Activated CD4-positive, alpha-beta T cell treated with anti-CD3 and anti-CD28 coated beads, Interleukin-2, amount 50 U/mL, for 16 hours (primary cell): ENCODE data around the gene FASN.

ENCODE experiments used
- DNase-seq: peaks from one replicate; pipeline ENCODE4 v3.0.0-alpha.2; 2020

FASN gene

DNA sequence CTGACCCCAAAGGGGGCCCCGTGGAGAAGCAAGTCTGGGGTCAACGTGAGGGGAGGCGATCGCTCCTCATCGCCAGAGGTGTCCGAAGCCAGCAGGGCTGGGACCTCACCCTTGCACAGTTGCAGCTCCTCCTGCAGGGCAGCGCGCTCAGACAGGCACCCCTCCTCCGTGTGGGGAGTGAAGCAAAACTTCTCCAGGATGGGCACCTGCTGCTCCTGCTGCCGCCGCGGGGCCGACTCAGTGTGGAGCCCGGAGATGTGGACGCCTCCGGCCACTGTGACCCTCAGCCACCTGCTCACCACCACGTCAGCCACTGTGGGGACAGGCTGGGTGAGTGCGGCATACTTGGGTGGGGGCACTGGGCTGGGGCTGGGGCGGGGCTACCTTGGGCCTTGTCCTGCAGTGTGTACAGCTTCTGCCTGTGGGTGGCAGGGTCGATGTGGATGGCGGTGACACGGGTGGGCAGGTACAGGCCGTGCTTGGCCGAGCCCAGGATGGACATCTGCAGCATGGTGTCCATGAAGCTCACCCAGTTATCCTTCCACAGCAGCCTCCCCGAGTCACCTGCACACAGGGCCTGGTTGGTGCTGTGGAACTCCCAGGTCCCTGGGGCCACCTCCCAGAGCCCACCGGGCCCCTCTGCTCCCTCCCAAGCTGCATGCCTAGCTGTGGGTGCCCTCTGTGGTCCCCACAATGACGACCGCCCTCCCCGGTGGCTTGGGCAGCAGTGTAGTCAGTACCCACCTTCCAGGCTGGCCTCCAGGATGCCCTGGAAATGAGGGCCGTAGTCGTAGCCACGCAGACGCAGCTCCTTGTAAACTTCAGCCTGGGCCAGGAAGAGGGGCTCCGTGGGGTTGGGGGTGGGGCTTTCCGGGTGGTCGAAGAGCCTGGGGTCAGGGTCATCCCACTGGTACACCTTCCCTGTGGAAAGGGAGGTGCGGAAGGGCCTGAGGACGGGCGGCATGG lies 10.8 kb downstream of the FASN start:
- no peak for DNase-seq

DNA sequence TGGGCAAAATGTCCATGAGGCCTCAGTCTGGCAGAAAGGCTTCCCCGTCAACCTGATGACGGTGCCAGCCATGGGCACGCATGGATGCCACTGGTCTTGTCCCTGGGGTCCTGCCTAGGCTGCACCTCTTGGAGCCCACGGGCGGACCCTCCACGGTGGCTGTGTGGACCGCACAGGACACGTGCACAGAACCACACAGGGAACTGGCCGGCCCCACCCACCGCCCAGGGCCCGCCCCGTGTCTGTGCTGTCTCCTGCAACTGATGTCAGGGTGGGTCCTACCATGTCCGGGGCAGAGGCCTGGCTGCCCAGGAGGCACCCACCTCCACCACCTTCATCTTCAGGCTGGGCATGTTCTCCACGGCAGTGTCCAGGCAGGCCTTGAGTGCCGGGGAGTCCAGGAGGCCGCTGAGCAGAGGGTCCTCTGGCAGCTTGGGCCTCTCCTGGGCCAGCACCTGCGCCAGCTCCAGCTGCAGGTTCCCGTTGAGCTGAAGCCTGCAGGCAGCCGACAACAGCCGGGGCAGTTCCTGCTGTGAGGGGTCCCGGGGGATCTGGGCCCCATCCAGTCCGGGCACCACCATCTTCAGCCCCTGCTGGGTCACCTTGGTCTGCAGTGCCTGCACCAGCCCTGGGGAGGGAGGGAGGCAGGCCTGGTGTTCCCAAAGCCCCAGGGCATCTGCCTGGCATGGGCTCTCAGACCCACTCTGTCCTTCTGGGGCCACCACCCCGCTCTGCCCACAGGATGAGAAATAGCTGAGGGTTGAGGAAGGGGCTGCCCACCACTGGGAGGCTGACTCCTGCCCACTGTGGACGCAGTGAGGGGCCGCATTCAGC lies 11.9 kb downstream of the FASN start:
- no peak for DNase-seq

DNA sequence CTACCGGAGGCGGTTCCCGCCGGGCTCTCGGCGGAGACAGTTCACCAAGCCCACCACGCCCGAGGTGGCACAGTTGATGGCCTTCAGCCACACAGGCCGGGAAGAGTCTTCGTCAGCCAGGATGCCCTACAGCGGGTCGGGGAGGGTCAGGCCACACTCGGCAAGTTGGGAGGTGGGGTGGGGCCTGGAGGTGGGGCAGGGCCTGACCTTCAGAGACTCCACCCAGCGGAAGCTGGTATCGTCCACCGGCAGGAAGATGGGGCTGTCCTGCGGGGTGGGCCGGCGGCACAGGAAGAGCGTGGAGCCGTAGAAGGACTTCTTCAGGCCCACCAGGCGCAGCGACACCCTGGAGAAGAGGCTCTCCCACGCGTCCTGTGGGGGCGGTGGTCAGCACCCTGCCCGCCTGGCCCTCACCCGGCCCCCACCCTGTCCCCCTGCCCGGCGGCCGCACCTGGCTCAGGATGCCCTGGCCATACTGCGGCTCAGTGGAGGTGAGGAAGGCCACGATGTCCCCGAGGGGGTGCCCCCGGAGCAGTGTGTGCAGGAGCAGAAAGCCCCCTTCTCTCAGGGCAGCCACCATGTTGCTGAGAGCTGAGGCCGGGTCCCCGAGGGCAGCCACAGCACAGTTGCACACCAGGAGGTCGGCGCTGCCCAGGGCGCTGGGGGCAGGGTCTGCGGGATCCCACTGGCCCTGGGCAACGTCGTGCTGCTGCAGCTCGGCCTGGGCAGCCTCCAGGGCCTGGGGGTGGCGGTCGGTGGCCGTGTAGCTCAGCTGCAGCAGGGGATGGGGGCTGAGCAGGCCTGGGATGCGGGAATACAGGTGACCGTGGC lies 12.8 kb downstream of the FASN start:
- DNase-seq = no peak

DNA sequence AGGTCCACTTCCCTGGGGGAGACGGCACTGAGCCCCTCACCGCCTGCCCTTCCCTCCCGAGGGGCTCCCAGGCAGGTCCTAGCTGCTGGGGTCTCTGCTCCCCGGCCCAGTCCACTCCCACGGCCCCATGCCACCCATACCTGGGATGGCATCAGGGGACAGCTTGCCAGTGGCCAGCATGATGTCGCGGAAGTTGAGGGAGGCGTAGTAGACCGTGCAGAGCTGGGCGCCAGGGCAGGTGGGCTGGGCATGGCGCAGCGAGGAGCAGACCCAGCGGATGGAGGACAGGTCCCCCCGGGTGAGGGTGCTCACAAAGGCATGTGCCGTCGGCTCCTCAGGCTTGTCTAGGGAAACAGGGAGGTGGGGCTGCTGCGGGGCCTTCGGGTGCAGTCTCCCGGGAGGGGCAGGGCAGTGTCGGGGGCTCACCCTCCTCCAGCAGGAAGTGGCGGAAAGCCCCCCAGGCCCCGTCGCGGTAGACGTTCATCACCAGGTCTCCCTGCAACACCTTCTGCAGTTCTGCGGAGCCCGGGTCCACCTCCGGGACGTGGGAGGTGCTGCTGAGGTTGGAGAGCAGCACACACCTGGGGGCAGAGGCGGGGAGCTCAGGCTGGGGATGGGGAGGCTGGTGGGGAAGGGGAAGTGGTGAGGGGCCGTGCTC lies 13.5 kb downstream of the FASN start:
- no peak for DNase-seq

DNA sequence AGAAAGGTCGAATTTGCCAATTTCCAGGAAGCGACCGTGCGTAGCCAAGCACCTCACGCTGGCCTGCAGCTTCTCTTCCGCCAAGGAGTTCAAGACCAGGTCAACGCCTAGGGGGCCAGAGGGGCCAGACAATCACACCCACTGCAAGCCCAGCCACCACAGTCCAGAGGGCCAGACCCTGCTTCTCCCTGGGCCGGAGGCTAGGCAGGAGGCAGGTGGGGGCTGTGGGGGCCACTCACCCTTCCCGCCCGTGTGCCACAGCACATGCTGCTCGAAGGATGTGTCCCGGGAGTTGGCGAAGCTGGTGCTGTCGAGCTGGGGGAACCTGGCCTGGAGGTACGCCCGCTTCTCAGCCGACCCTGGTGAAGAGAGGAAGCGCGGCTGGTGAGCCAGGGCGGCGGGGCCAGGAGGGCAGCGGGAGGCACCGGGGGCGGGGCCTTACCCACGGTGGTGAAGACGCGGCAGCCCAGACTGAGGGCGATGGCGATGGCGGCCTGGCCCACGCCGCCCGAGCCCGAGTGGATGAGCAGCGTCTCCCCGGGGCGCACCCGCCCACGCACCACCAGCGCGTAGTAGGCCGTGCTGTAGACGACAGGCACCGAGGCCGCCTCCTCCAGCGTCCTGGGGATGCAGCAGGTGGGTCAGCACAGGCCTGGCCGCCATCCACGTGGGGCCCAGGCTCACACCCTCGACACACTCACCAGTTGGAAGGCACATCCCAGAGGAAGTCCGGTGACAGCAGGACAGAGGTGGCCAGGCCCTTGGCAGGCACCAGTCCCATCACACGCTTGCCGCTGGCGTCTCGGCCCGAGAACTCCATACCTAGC lies 14.3 kb downstream of the FASN start:
- DNase-seq = no peak

DNA sequence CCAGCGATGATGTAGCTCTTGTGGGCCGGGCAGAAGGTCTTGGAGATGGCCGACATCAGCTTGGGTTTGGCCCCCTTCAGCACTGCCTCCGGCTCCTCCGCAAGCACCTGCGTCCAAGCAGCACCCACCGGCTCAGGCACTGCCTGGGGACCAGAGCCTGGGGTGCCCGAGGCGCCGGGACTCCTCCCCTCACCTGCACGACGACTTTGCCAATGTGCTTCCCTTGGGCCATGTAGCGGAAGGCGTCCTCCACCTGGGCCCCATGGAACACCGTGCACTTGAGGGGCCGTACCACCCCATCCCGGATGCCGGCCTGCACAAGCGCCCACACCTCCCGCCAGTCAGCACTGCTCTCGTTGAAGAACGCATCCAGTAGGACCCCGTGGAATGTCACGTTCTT lies 15.0 kb downstream of the FASN start:
- DNase-seq = no peak

DNA sequence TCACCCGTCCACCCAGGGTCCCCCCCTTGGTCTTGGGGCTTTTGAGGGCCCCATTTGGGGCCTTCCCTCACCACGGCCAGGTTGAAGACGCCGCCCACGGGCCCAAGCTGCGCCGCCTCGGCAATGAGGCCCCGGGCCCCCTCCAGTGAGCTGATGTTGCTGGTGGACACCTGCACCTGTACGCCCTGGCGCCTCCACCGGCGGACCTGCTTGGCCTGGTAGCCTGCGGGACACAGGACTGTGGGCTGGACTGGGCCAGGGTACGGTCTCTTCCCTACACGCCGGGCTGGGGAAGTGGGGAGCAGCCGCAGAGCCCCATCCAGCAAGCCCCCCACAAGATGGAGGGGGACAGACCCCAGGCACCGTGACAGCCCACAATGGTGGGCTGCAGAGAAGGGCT lies 15.6 kb downstream of the FASN start:
- DNase-seq = no peak

DNA sequence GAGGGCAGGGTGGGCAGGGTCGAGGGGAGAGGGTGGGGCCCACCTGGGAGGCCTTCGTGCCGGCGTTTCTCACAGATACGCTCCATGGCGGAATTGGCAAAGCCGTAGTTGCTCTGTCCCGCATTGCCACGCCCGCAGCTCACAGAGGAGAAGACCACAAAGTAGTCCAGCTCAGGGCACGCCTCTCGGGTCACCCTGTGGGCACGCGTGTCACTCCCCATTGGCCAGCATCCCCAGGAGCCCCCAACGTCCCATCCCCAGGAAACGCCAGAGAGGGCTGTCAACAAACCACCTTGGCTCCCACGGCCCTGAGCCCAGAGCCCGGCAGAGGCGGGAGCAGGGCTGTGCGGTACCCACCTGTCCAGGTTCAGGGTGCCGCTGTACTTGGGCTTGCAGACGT lies 16.1 kb downstream of the FASN start:
- DNase-seq = no peak

DNA sequence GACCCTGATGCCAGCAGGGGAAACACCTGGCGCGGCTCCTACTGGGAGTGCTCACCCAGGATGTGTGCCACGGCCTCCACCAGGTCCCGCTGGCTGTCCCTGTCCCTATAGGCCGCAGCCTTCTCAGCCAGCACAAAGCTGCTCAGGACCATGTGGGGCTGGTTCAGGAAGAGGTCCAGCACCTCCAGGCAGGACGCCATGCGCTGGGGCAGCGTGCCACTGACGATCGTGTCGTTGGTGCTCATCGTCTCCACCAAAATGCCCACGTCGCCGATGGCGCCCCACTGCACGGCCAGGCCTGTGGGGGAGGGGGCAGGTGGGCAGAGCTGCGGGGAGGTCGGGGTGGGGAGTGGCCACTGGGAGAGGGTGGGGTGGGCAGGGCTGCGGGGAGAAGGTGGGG lies 16.5 kb downstream of the FASN start:
- no peak for DNase-seq

DNA sequence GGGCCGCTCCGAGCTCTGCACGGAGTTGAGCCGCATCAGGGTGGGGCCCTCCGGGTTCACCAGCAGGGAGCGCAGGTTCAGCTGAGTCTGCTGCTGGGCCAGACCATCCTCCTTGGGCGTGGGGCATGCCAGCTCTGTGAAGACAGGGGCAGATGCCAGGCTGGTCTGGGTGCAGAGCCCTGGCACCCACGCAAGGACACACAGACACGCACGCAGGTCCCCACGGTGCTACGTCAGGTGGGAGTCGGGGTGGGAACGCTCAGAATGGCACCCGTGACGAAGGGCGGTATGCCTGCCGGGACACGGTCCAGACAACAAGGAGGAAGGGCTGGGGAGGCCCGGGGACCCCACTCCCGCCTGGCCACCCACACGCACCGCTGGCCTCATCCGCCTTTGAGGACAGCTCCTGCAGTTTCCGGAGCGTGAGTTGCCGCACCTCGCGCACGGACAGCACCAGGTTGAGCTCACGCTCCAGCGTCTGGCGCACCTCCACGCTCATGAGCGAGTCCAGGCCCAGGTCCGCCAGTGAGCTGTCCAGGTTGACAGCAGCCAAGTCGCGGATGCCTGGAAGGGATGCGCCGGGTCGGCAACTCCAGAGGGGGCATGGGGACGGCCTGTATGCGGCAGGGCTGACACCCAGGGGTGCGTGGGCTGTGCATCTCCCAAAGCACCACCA lies 17.1 kb downstream of the FASN start:
- DNase-seq = no peak

DNA sequence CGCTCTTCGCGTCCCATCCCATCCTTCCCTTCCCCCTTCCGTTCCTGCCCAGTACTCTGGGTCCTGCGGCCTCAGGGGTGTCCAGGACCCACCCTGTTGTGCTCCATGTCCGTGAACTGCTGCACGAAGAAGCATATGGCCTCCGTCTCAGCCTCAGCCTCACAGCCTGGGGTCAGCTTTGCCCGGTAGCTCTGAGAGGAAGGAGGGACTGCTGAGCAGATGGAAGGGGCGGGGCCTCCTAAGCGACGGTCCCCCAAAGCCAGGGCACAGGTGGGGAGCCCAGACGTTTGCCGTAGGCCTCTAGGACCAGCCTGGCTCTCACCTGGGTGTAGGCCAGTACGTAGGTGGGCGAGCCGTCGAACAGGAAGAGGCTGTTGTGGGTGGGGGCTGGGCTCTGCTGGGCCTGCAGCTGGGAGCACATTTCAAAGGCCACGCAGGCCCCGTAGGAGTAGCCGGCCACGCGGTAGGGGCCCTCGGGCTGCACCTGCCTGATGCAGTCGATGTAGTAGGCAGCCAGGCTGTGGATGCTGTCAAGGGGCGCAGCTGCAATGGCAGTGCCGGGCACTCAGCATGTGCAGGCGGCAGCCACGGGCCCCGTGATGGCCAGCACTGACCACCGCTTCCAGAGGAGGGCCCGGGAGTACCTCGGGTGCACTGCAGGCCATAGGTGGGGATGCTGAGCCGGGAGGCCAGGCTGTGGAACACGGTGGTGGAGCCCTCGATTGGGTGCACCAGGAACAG lies 17.8 kb downstream of the FASN start:
- DNase-seq = no peak

DNA sequence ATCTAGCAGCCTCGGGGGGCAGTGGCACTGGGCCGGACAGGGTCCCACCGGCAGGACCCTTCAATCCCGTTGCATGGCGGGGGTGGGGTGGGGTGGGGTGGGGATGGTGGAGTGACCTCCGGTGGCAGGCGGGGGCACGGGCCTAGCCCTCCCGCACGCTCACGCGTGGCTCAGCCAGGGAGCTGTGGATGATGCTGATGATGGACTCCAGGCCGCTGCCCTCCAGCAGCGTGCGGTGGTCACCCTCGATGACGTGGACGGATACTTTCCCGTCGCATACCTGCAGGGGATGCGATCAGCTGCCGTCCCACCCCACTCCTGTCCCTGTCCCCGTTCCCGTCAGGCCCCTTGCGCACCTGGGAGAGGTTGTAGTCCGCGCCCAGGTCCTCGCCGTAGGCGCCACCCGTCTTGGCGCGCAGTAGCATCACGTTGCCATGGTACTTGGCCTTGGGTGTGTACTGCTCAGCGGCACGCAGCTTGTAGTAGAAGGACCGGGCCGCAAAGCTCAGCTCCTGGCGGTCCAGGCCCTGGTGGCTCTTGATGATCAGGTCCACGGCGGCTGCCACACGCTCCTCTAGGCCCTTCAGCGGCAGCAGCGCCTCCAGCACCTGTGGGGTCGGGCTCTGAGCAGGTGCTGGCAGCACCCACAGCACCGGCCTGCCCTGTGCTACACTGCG lies 18.9 kb downstream of the FASN start:
- DNase-seq = no peak

DNA sequence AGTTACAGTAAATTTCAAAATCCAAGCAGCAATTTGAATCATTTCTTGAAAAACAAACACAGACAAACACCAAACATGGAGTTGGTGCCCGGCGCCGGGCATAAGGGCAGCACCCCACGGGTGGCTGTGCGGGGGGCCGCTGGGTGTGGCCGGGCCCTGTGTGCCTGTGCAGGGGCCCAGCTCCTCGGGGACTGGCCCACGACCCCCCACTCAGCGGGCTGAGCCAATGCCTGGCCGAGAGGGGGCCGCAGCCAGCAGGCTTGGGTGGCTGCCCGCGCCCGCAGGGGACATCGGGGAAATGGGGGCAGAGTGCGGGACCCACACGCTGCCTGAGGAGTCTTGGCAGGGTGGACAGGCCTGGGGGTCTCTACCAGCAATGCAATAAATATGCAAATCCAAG lies 19.6 kb downstream of the FASN start:
- no peak for DNase-seq

DNA sequence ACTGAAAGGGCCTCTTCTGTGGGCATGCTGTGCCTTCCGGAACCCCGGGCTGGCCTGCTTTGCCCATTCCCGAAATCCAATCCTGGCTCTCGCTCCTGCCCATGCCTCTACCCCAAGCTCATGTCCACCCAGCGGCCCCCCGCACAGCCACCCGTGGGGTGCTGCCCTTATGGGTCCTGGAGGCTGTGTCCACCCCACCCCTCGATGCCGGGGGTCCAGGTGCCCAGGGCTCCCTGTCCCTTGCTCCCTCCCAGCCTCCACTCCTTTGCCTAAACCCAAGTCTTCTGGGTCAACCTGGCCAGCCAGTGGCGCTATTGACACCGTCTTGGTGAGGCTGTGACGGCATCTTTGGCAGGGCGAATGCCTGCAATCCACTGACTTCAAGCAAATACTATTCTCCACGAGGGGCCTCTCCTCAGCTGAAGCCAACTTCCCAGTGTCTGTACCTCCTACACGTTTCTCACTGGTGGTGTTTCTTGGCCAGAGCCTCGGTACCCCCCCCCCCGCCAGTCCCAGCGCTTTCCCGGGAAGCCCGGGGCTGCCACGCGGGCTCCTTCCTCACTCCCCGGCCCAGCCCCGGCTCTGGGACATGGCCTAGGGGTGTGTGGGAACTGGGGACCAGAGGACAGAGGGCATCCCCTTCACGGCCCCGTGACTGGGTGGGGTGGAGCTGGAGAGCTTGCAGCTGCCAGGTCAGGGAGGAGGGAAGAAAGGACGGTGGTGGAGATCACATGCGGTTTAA lies 20.2 kb downstream of the FASN start:
- DNase-seq = no peak

DNA sequence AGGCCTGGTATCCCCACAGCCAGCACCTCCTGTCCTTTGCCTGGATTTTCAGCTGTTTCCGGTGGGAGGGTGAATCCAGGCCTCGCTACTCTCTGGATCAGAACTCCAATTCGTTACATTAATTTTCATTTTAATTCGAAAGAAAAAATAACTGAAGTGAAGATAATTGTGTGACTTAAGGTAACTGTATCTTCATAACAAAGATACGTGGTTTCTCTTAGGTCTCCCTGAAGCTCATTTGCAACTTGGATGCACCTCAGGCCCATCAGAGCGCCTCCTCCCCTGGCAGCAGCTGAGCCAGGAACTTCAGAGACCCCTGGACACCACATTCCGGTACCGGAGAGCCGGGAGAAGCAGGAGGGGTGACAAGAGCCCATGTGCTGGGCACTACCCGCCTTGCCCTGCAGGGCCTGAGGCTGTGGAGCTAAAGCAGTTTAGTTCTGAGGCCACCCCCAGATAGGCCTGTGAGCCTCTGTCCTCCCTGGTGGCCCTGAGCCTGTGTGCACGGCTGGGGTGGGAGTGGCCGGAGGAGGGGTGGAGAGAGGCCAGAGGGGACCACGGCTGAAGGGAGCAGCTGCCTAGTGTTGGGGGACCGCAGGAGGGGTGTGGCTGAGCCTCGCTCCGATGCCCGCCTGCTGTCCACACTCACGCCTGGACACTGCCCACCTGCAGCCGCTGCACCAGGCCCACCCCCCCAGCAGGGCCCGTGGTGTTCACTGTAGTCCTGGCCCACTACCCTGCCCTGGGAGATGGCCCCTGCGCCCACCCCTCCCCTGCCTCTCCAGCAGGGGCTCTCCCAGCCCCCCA lies 21.0 kb downstream of the FASN start:
- no peak for DNase-seq

DNA sequence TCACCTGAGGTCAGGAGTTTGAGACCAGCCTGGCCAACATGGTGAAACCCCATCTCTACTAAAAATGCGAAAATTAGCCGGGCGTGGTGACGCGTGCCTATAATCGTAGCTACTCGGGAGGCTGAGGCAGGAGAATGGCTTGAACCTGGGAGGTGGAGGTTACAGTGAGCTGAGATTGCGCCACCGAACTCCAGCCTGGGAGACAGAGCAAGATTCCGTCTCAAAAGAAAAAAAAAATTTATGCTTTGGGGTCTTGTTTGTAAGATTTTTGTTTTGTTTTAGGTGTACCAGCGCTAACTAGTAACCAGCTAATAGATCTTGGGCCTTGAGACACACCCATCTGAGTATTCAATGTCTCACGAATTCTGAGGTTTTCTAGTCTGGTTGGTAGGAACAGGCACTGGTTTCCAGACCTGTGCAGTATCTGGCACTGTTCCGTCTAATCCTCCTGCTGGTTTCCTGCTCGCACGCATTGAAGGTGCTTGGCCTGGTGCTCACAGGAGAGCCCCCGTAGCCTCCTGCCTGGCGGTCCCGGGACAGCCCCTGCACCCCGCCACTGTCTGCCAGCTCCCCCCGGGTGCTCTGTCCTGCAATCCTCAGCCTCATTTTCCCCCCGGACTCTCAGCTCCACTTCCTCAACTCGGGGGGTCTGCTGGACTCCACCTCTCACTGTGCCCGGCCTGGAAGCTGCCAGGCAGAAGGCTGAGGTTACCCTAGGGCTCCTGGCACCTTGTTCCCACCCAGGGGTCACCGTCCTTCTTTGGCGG lies 21.8 kb downstream of the FASN start:
- no peak for DNase-seq

DNA sequence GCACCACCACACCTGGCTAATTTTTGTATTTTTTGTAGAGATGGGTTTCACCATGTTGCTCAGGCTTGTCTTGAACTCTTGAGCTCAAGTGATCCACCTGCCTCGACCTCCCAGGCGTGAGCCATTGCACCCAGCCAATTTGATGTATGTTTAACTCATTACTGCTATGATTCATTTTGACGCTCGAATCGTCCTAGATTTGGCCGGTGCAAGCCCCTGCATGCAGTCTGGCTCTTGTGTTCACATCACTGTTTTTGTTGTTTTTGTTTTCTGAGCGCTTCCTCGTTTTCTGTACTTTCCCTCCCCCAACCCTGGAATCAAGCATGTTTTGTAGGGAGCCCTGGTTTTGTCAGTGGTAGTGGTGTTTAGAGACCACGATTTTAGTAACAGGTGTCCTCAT lies 24.6 kb downstream of the FASN start:
- no peak for DNase-seq
